HuH-7.5 (cell line): ENCODE data around the gene CMTM7.
A peak's percentile ranks its signal among the peaks of the same experiment; 100 is the strongest.

ENCODE experiments used
- DNase-seq: peaks from one replicate; pipeline ENCODE4 v3.0.0; 2011; ENCODE audit warnings: low spot score

CMTM7 gene

GRCh38 chr3:32413845-32414521 is 22.3 kb downstream of the CMTM7 start:
- DNase-seq = no peak

GRCh38 chr3:32414522-32415202 is 23.0 kb downstream of the CMTM7 start:
- no peak for DNase-seq

- no peak for DNase-seq
Observed at GRCh38 chr3:32419742-32420125, 28.1 kb downstream of the CMTM7 start.

GRCh38 chr3:32420126-32421038 is 28.7 kb downstream of the CMTM7 start:
- DNase-seq = peak; percentile 65

GRCh38 chr3:32421185-32421584 is 29.5 kb downstream of the CMTM7 start:
- DNase-seq = no peak

GRCh38 chr3:32421991-32422859 is 30.6 kb downstream of the CMTM7 start:
- no peak for DNase-seq

GRCh38 chr3:32422943-32423342 is 31.3 kb downstream of the CMTM7 start:
- no peak for DNase-seq

GRCh38 chr3:32423534-32423933 is 31.9 kb downstream of the CMTM7 start:
- DNase-seq = no peak

- DNase-seq = no peak
Observed at GRCh38 chr3:32423956-32424557, 32.4 kb downstream of the CMTM7 start.

- DNase-seq = no peak
Observed at GRCh38 chr3:32424581-32425250, 33.1 kb downstream of the CMTM7 start.

- DNase-seq = no peak
Observed at GRCh38 chr3:32428092-32429068, 36.7 kb downstream of the CMTM7 start.

- DNase-seq = no peak
Observed at GRCh38 chr3:32430900-32431299, 39.2 kb downstream of the CMTM7 start.

- DNase-seq = no peak
Observed at GRCh38 chr3:32431481-32431880, 39.8 kb downstream of the CMTM7 start.

GRCh38 chr3:32432045-32432710 is 40.5 kb downstream of the CMTM7 start:
- no peak for DNase-seq

- no peak for DNase-seq
Observed at GRCh38 chr3:32432711-32433530, 41.3 kb downstream of the CMTM7 start.

- DNase-seq = no peak
Observed at GRCh38 chr3:32434206-32434605, 42.6 kb downstream of the CMTM7 start.

- no peak for DNase-seq
Observed at GRCh38 chr3:32435911-32436815, 44.5 kb downstream of the CMTM7 start.
